ENCODE measurements around the gene ANO5. TPM values are rescaled to one million over a fixed set of nuclear protein-coding genes. Genes with fewer than 3 reads are reported as not detected.

The ANO5 gene
- 4.9 and 6.2 TPM in 2 replicates for total RNA-seq

GRCh38 chr11:22192642-22193347 is at the start of gene ANO5:
TSS of gene ANO5 (plus strand) at chr11:22193085. CDS start at chr11:22193493, 408 bp downstream.

Other genes with a start within 250 kb of the ANO5 start
- gene SLC17A6, start 145.3 kb downstream of the ANO5 start, total RNA-seq, result not detected in 2 replicates